Duodenal mucosa (tissue), 2 donors: Measurements from ENCODE around the gene POR.
A peak's percentile ranks its signal among the peaks of the same experiment; 100 is the strongest.
"Not testable (repeated sequence)": the region's sequence is repeated elsewhere in the genome, so short reads cannot be mapped to it uniquely, and the experiment has no call there.

ENCODE experiments used
- H3K27ac ChIP-seq: one replicate; pipeline ENCODE4 v1.7.0; 2013; ENCODE audit warnings: low read depth, low read length
- H3K27me3 ChIP-seq, 2 donors: one replicate each; pipeline ENCODE4 v1.7.0; 2013; ENCODE audit warnings: low read length in 2 of 2, control low read depth in 1 of 2; ENCODE audit not compliant: insufficient read depth in 2 of 2, control insufficient read depth in 1 of 2
- H3K36me3 ChIP-seq, 2 donors: one replicate each; pipeline ENCODE4 v1.7.0; 2013; ENCODE audit warnings: low read length in 2 of 2, control low read depth in 1 of 2; ENCODE audit not compliant: insufficient read depth in 2 of 2, control insufficient read depth in 1 of 2
- H3K4me1 ChIP-seq, 2 donors: one replicate each; pipeline ENCODE4 v1.7.0; 2013; ENCODE audit warnings: low read length in 2 of 2, control low read depth in 1 of 2; ENCODE audit not compliant: insufficient read depth in 2 of 2, control insufficient read depth in 1 of 2
- H3K4me3 ChIP-seq, 2 donors: one replicate each; pipeline ENCODE4 v1.7.0; 2013; ENCODE audit warnings: low read length in 2 of 2, low read depth in 1 of 2
- H3K9ac ChIP-seq, 2 donors: one replicate each; pipeline ENCODE4 v1.7.0; 2013; ENCODE audit warnings: low read length in 2 of 2, low read depth in 1 of 2
- H3K9me3 ChIP-seq, 2 donors: one replicate each; pipeline ENCODE4 v1.7.0; 2013; ENCODE audit warnings: low read length in 2 of 2, control low read depth in 1 of 2; ENCODE audit not compliant: control insufficient read depth in 1 of 2

The POR gene

GRCh38 chr7:75914655-75915415 is at the start of gene POR:
Gene POR, plus strand, starts transcription at chr7:75915155. Its CDS starts 38,847 bp downstream, at chr7:75954002.
- H3K36me3 ChIP-seq: no peaks in the 10 kb centered on the region
- H3K27me3 ChIP-seq: no peaks in the 10 kb centered on the region
- peak within 1 kb of the TSS; percentile 91 to 93 for H3K4me3 ChIP-seq
- H3K27ac ChIP-seq: peak within 1 kb of the TSS; percentile 82
- H3K9ac ChIP-seq: peak within 1 kb of the TSS; percentile 95 to 96
- no peaks in the 10 kb centered on the region for H3K9me3 ChIP-seq
- peaks cover 24 to 30% of the 10 kb centered on the region in 2 donors for H3K4me1 ChIP-seq

- no peak overlapping the region for H3K4me3 ChIP-seq
- no peaks in the 10 kb centered on the region for H3K36me3 ChIP-seq
- H3K4me1 ChIP-seq: peaks cover 4 to 8% of the 10 kb centered on the region in 2 donors
- no peak overlapping the region for H3K27ac ChIP-seq
- no peaks in the 10 kb centered on the region for H3K9me3 ChIP-seq
- H3K9ac ChIP-seq: peak overlapping the region in 1 of 2 donors; percentile 26
- H3K27me3 ChIP-seq: no peaks in the 10 kb centered on the region
Measured at GRCh38 chr7:75866114-75866488, 48.9 kb upstream of the POR start.

GRCh38 chr7:75866489-75867389 is 48.2 kb upstream of the POR start:
- peaks cover 4 to 8% of the 10 kb centered on the region in 2 donors for H3K4me1 ChIP-seq
- H3K4me3 ChIP-seq: no peak overlapping the region
- no peaks in the 10 kb centered on the region for H3K27me3 ChIP-seq
- H3K9ac ChIP-seq: peak overlapping the region in 1 of 2 donors; percentile 26
- H3K9me3 ChIP-seq: no peaks in the 10 kb centered on the region
- H3K36me3 ChIP-seq: no peaks in the 10 kb centered on the region
- no peak overlapping the region for H3K27ac ChIP-seq

GRCh38 chr7:75867390-75867717 is 47.6 kb upstream of the POR start:
- no peak overlapping the region for H3K9ac ChIP-seq
- H3K9me3 ChIP-seq: no peaks in the 10 kb centered on the region
- H3K4me3 ChIP-seq: no peak overlapping the region
- no peak overlapping the region for H3K27ac ChIP-seq
- H3K36me3 ChIP-seq: no peaks in the 10 kb centered on the region
- no peaks in the 10 kb centered on the region for H3K27me3 ChIP-seq
- peaks cover 4 to 8% of the 10 kb centered on the region in 2 donors for H3K4me1 ChIP-seq

GRCh38 chr7:75868153-75868552 is 46.8 kb upstream of the POR start:
- H3K9me3 ChIP-seq: no peaks in the 10 kb centered on the region
- H3K36me3 ChIP-seq: no peaks in the 10 kb centered on the region
- no peak overlapping the region for H3K9ac ChIP-seq
- no peak overlapping the region for H3K27ac ChIP-seq
- peaks cover 4 to 8% of the 10 kb centered on the region in 2 donors for H3K4me1 ChIP-seq
- no peak overlapping the region for H3K4me3 ChIP-seq
- no peaks in the 10 kb centered on the region for H3K27me3 ChIP-seq

- H3K9me3 ChIP-seq: no peaks in the 10 kb centered on the region
- H3K4me1 ChIP-seq: peaks cover 4 to 8% of the 10 kb centered on the region in 2 donors
- H3K4me3 ChIP-seq: no peak overlapping the region
- H3K36me3 ChIP-seq: no peaks in the 10 kb centered on the region
- no peak overlapping the region for H3K9ac ChIP-seq
- H3K27me3 ChIP-seq: no peaks in the 10 kb centered on the region
- no peak overlapping the region for H3K27ac ChIP-seq
Measured at GRCh38 chr7:75869776-75870379, 45.1 kb upstream of the POR start.

- Histone ChIP-seq H3K9ac (no peak overlapping the region), H3K4me1 (peaks cover 4 to 8% of the 10 kb centered on the region in 2 donors), H3K27me3 (no peaks in the 10 kb centered on the region), H3K4me3 (no peak overlapping the region), H3K9me3 (no peaks in the 10 kb centered on the region), H3K36me3 (no peaks in the 10 kb centered on the region), H3K27ac (no peak overlapping the region)
Measured at GRCh38 chr7:75870557-75871161, 44.3 kb upstream of the POR start.

- Histone ChIP-seq H3K4me1 (peaks cover 0 to 4% of the 10 kb centered on the region in 2 donors), H3K36me3 (no peaks in the 10 kb centered on the region), H3K27me3 (no peaks in the 10 kb centered on the region), H3K9me3 (no peaks in the 10 kb centered on the region), H3K9ac (no peak overlapping the region), H3K27ac (no peak overlapping the region), H3K4me3 (no peak overlapping the region)
Measured at GRCh38 chr7:75872073-75872782, 42.7 kb upstream of the POR start.

- not testable (repeated sequence) for H3K27ac ChIP-seq, H3K27me3 ChIP-seq, H3K9ac ChIP-seq, H3K9me3 ChIP-seq, H3K4me3 ChIP-seq, H3K36me3 ChIP-seq
- peaks cover 8 to 10% of the 10 kb centered on the region in 2 donors for H3K4me1 ChIP-seq
Measured at GRCh38 chr7:75874180-75874579, 40.8 kb upstream of the POR start.
